ENCODE results near the gene COA8. TPM values are rescaled to one million over a fixed set of nuclear protein-coding genes. Genes with fewer than 3 reads are reported as not detected.

COA8 gene
- polyA plus RNA-seq, 3 donors = 13.2 to 58.1 (median 52.3) TPM

GRCh38 chr14:103628684-103629502 lies 66.1 kb downstream of the COA8 start, which contains the start of gene KLC1:
KLC1 (plus strand) TSS chr14:103629211; CDS start chr14:103654565, 25,354 bp downstream.
- H3K4me1 ChIP-seq (ENCODE audit: control insufficient read depth in 1 of 2, insufficient read depth in 2 of 2, low read length in 2 of 2) = peaks cover 32 to 44% of the 10 kb centered on the region in 2 donors
- peak within 1 kb of the TSS; percentile 89 for H2AFZ ChIP-seq (ENCODE audit: insufficient read depth, low read depth, low read length, poor library complexity, severe bottlenecking)
- peak within 1 kb of the TSS; percentile 62 to 91 (median 86) for H3K4me3 ChIP-seq (replicated peaks in 1 of 3; ENCODE audit: low read depth in 2 of 3, low read length in 3 of 3)
- no peaks in the 10 kb centered on the region for H3K9me3 ChIP-seq (replicated peaks in 1 of 2; ENCODE audit: control insufficient read depth in 1 of 2, insufficient read depth in 1 of 2, low read length in 2 of 2)
- H3K9ac ChIP-seq (ENCODE audit: insufficient read depth, low read length, poor library complexity, severe bottlenecking) = peak within 1 kb of the TSS; percentile 95
- peak within 1 kb of the TSS; percentile 98 for H3K4me2 ChIP-seq (replicated peaks; ENCODE audit: extremely low read depth, low read length, poor library complexity, severe bottlenecking)
- H3K9me3 Mint-ChIP-seq = no peaks in the 10 kb centered on the region
- intact Hi-C loops (cut with micrococcal nuclease) = loop anchor here (2.0 to 5.0 kb wide), 3 partner anchors 66 to 88 kb away; partner anchors contain the start of genes BAG5 (in 2 of the 2), COA8 (in 2 of the 2), XRCC3 (in 1 of the 2) and ZFYVE21 (in 1 of the 2)
- no peaks in the 10 kb centered on the region for H3K36me3 ChIP-seq (replicated peaks in 1 of 2; ENCODE audit: control insufficient read depth in 1 of 2, insufficient read depth in 2 of 2, low read length in 2 of 2)
- H3K79me2 ChIP-seq (ENCODE audit: insufficient read depth, low read length) = peaks cover 47% of the 10 kb centered on the region
- peaks cover 39% of the 10 kb centered on the region for H4K20me1 ChIP-seq (ENCODE audit: insufficient read depth, low read length)
- peaks cover 0 to 14% of the 10 kb centered on the region in 2 donors for H3K27me3 ChIP-seq (ENCODE audit: control insufficient read depth in 2 of 2, insufficient read depth in 2 of 2, low read length in 2 of 2)
- H3K4me3 Mint-ChIP-seq = peak within 1 kb of the TSS; percentile 85 to 92
- H3K36me3 Mint-ChIP-seq = peaks cover 8 to 20% of the 10 kb centered on the region in 2 donors
- WGBS (ENCODE audit: insufficient coverage) = under 1% methylated on average over 96 of the region's 97 CpGs
- peaks cover 45% of the 10 kb centered on the region for H3K4me1 Mint-ChIP-seq
- peak; percentile 63 to 79 (median 63) for DNase-seq
- H3K27ac ChIP-seq (ENCODE audit: low read depth in 1 of 2, low read length in 2 of 2) = peak within 1 kb of the TSS; percentile 81 to 96
- H3K27ac Mint-ChIP-seq = peak within 1 kb of the TSS; percentile 91 to 97 (median 95)
- no peak for TF ChIP-seq CTCF (IDR thresholded peaks at IDR 0.05)
- peaks cover 7 to 25% (median 14%) of the 10 kb centered on the region in 3 donors for H3K27me3 Mint-ChIP-seq (ENCODE audit: low read depth in 3 of 3)

GRCh38 chr14:103629503-103630121 lies 66.9 kb downstream of the COA8 start:
- Mint-ChIP-seq H3K9me3 (no peaks in the 10 kb centered on the region), H3K27me3 (ENCODE audit: low read depth in 3 of 3) (peaks cover 4 to 18% (median 8%) of the 10 kb centered on the region in 3 donors), H3K36me3 (peaks cover 8 to 23% of the 10 kb centered on the region in 2 donors), H3K27ac (peak overlapping the region; percentile 18 to 97 (median 93)), H3K4me3 (peak overlapping the region; percentile 85 to 92), H3K4me1 (peaks cover 45% of the 10 kb centered on the region)
- H3K27me3 ChIP-seq (ENCODE audit: control insufficient read depth in 2 of 2, insufficient read depth in 2 of 2, low read length in 2 of 2) = peaks cover 0 to 9% of the 10 kb centered on the region in 2 donors
- peak overlapping the region; percentile 62 to 91 (median 86) for H3K4me3 ChIP-seq (replicated peaks in 1 of 3; ENCODE audit: low read depth in 2 of 3, low read length in 3 of 3)
- no peaks in the 10 kb centered on the region for H3K9me3 ChIP-seq (replicated peaks in 1 of 2; ENCODE audit: control insufficient read depth in 1 of 2, insufficient read depth in 1 of 2, low read length in 2 of 2)
- under 1% methylated on average over 70 of the region's 71 CpGs for WGBS (ENCODE audit: insufficient coverage)
- no peak for TF ChIP-seq CTCF (IDR thresholded peaks at IDR 0.05)
- H2AFZ ChIP-seq (ENCODE audit: insufficient read depth, low read depth, low read length, poor library complexity, severe bottlenecking) = peak overlapping the region; percentile 89
- peak overlapping the region; percentile 52 to 96 for H3K27ac ChIP-seq (ENCODE audit: low read depth in 1 of 2, low read length in 2 of 2)
- peak in 2 of 3 donors; percentile 8 to 17 for DNase-seq
- intact Hi-C loops (cut with micrococcal nuclease) = loop anchor here (2.0 to 5.0 kb wide), 3 partner anchors 67 to 88 kb away; partner anchors contain the start of genes BAG5 (in 2 of the 2), COA8 (in 2 of the 2), XRCC3 (in 1 of the 2) and ZFYVE21 (in 1 of the 2)
- peaks cover 54% of the 10 kb centered on the region for H3K79me2 ChIP-seq (ENCODE audit: insufficient read depth, low read length)
- H3K36me3 ChIP-seq (replicated peaks in 1 of 2; ENCODE audit: control insufficient read depth in 1 of 2, insufficient read depth in 2 of 2, low read length in 2 of 2) = no peaks in the 10 kb centered on the region
- peaks cover 29 to 36% of the 10 kb centered on the region in 2 donors for H3K4me1 ChIP-seq (ENCODE audit: control insufficient read depth in 1 of 2, insufficient read depth in 2 of 2, low read length in 2 of 2)
- peak overlapping the region; percentile 95 for H3K9ac ChIP-seq (ENCODE audit: insufficient read depth, low read length, poor library complexity, severe bottlenecking)
- H4K20me1 ChIP-seq (ENCODE audit: insufficient read depth, low read length) = peaks cover 46% of the 10 kb centered on the region
- H3K4me2 ChIP-seq (replicated peaks; ENCODE audit: extremely low read depth, low read length, poor library complexity, severe bottlenecking) = peak overlapping the region; percentile 98
